Measurements from ENCODE around the gene FBXO47. TPM values are rescaled to one million over a fixed set of nuclear protein-coding genes. Genes with fewer than 3 reads are reported as not detected.

Gene FBXO47
- total and polyA plus RNA-seq, 2 of the 4 experiments (the other 2 are of a cell fraction), result under 0.01 TPM; not detected in 1

GRCh38 chr17:38980490-38981217, 13.5 kb upstream of the FBXO47 start (continued):
- TF ChIP-seq, protein P1, sequence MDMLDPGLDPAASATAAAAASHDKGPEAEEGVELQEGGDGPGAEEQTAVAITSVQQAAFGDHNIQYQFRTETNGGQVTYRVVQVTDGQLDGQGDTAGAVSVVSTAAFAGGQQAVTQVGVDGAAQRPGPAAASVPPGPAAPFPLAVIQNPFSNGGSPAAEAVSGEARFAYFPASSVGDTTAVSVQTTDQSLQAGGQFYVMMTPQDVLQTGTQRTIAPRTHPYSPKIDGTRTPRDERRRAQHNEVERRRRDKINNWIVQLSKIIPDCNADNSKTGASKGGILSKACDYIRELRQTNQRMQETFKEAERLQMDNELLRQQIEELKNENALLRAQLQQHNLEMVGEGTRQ (IDR thresholded peaks at IDR 0.05; ENCODE audit: low read depth, low read length), result no peak

DNA sequence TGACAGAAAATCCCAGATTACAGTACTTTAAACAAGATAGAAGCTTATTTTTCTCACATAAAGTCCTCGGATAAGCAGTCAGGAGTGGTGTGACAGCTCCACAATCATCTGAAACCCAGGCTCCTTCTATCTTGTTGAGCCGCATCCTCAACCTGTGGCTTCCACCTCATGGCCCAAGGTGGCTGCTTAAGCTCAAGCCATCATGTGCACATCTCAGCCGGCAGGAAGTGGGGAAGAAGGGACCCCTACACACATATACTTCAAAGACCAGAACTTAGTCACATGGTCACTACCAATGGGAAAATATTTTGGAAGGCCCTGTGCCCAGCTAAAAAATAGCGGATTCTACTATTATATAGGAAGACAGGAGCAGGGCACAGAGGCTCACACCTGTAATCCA, 11.0 kb upstream of the FBXO47 start:
- Histone ChIP-seq H3K4me2 (ENCODE audit: low read depth, low read length) (no peak overlapping the region), H3K79me1 (ENCODE audit: low read depth in 1 of 2, low read length in 2 of 2) (no peaks in the 10 kb centered on the region), H3K9me1 (ENCODE audit: insufficient read depth, low read length) (peaks cover 6% of the 10 kb centered on the region), H3K4ac (ENCODE audit: low read depth, low read length) (peak overlapping the region; percentile 34; the same call in 1 of the 2 replicates), H2BK20ac (ENCODE audit: low read depth, low read length) (peak overlapping the region; percentile 55; the same call in 1 of the 2 replicates), H3K27me3 (ENCODE audit: control insufficient read depth, insufficient read depth, low read length) (no peaks in the 10 kb centered on the region), H3K9ac (ENCODE audit: low read depth, low read length) (no peak overlapping the region), H3K9me3 (ENCODE audit: control insufficient read depth, insufficient read depth, low read length) (no peaks in the 10 kb centered on the region), H3K4me3 (ENCODE audit: insufficient read depth, low read depth, low read length) (no peak overlapping the region), H3K23ac (ENCODE audit: low read depth, low read length) (no peak overlapping the region), H2BK15ac (ENCODE audit: low read depth, low read length) (no peak overlapping the region), H4K5ac (ENCODE audit: low read depth, low read length) (no peak overlapping the region), H3K14ac (replicated peaks; ENCODE audit: low read depth, low read length) (no peak overlapping the region; the same call in 1 of the 2 replicates), H3K56ac (ENCODE audit: extremely low read depth, insufficient read depth, low read length) (no peak overlapping the region), H4K20me1 (ENCODE audit: insufficient read depth, low read length) (no peaks in the 10 kb centered on the region), H2BK5ac (ENCODE audit: low read depth, low read length, poor library complexity, severe bottlenecking) (no peak overlapping the region), H3K4me1 (ENCODE audit: control insufficient read depth, insufficient read depth, low read length) (peaks cover 9% of the 10 kb centered on the region), H2BK120ac (ENCODE audit: low read depth, low read length) (peak overlapping the region; percentile 42), H2AK9ac (replicated peaks; ENCODE audit: low read depth, low read length, poor library complexity) (no peak overlapping the region), H3K18ac (ENCODE audit: low read depth, low read length) (no peak overlapping the region), H3K36me3 (ENCODE audit: control insufficient read depth, insufficient read depth, low read length) (no peaks in the 10 kb centered on the region), H4K91ac (ENCODE audit: insufficient read depth, low read depth, low read length) (peak overlapping the region; percentile 57; the same call in 1 of the 2 replicates), H2AK5ac (ENCODE audit: low read depth, low read length) (peak overlapping the region; percentile 90), H3K27ac (ENCODE audit: insufficient read depth, low read length) (no peak overlapping the region), H4K8ac (ENCODE audit: low read depth in 2 of 2, low read length in 2 of 2) (no peak overlapping the region), H2AFZ (replicated peaks; ENCODE audit: low read length, poor library complexity) (peak overlapping the region; percentile 51)
- intact Hi-C loops (cut with micrococcal nuclease), result no loop called here
- no peak for TF ChIP-seq RCOR1 (IDR thresholded peaks at IDR 0.05; ENCODE audit: insufficient replicate concordance, low read length)
- no peak for TF ChIP-seq CTCF (conservative IDR thresholded peaks at IDR 0.05; ENCODE audit: low read depth, low read length)
- no peak for TF ChIP-seq MAZ (IDR thresholded peaks at IDR 0.05; ENCODE audit: borderline replicate concordance, low read depth, low read length)
- no peak for TF ChIP-seq SMC3 (IDR thresholded peaks at IDR 0.05; ENCODE audit: low read depth, low read length)
- TF ChIP-seq BHLHE40 (IDR thresholded peaks at IDR 0.05; ENCODE audit: low read depth, low read length), result no peak
- no peak for TF ChIP-seq FOS (IDR thresholded peaks at IDR 0.05; ENCODE audit: low read depth, low read length)
- TF ChIP-seq CEBPB (IDR thresholded peaks at IDR 0.05; ENCODE audit: low read depth, low read length), result no peak
- TF ChIP-seq RFX5 (IDR thresholded peaks at IDR 0.05; ENCODE audit: low read depth, low read length), result no peak
- TF ChIP-seq MAFK (IDR thresholded peaks at IDR 0.05; ENCODE audit: low read depth, low read length), result no peak
- TF ChIP-seq RAD21 (IDR thresholded peaks at IDR 0.05; ENCODE audit: low read length), result no peak
- TF ChIP-seq, protein P1 (IDR thresholded peaks at IDR 0.05; ENCODE audit: low read depth, low read length), result no peak
- no peak for TF ChIP-seq NFE2L2 (IDR thresholded peaks at IDR 0.05; ENCODE audit: low read depth, low read length)
- TF ChIP-seq MXI1 (IDR thresholded peaks at IDR 0.05; ENCODE audit: borderline replicate concordance, low read depth, low read length), result no peak
- ATAC-seq (ENCODE audit: low read depth), result no peak
- in situ Hi-C loops (cut with MboI; ENCODE audit: low sequenced_read_pairs), result no loop called here
- ChIA-PET CTCF (no interaction called here), POLR2A (ENCODE audit: unreplicated experiment) (no interaction called here)
- no peak for DNase-seq
- dilution Hi-C loops (cut with HindIII; ENCODE audit: low sequenced_read_pairs, unreplicated experiment), result no loop called here
- WGBS, 2 experiments (ENCODE audit: extremely low coverage in 2 of 2, insufficient read length in 1 of 2), result no CpG with 5 or more reads among the region's 4 CpGs
- no TSS peak for BruUV-seq (replicated peaks)
